ENCODE data around the gene CNTN5.

CNTN5 gene

GRCh38 chr11:99670067-99670676, 649.4 kb downstream of the CNTN5 start:
- ChIA-PET POLR2A (no interaction called here), CTCF (no interaction called here)
- no peaks in the 10 kb centered on the region for H3K4me1 ChIP-seq (ENCODE audit: control insufficient read depth, insufficient read depth, low read length)
- no peak for TF ChIP-seq ZNF677 (tag by site-specific recombination; IDR thresholded peaks at IDR 0.05)
- TF ChIP-seq, protein P1, sequence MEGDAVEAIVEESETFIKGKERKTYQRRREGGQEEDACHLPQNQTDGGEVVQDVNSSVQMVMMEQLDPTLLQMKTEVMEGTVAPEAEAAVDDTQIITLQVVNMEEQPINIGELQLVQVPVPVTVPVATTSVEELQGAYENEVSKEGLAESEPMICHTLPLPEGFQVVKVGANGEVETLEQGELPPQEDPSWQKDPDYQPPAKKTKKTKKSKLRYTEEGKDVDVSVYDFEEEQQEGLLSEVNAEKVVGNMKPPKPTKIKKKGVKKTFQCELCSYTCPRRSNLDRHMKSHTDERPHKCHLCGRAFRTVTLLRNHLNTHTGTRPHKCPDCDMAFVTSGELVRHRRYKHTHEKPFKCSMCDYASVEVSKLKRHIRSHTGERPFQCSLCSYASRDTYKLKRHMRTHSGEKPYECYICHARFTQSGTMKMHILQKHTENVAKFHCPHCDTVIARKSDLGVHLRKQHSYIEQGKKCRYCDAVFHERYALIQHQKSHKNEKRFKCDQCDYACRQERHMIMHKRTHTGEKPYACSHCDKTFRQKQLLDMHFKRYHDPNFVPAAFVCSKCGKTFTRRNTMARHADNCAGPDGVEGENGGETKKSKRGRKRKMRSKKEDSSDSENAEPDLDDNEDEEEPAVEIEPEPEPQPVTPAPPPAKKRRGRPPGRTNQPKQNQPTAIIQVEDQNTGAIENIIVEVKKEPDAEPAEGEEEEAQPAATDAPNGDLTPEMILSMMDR (tag by site-specific recombination; IDR thresholded peaks at IDR 0.05): no peak
- TF ChIP-seq, protein P2, sequence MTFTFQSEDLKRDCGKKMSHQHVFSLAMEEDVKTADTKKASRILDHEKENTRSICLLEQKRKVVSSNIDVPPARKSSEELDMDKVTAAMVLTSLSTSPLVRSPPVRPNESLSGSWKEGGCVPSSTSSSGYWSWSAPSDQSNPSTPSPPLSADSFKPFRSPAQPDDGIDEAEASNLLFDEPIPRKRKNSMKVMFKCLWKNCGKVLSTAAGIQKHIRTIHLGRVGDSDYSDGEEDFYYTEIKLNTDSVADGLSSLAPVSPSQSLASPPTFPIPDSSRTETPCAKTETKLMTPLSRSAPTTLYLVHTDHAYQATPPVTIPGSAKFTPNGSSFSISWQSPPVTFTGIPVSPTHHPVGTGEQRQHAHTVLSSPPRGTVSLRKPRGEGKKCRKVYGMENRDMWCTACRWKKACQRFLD (tag by site-specific recombination; IDR thresholded peaks at IDR 0.05): no peak
- TF ChIP-seq ZNF621 (tag by site-specific recombination; IDR thresholded peaks at IDR 0.05): no peak
- TF ChIP-seq ZNF660 (tag by site-specific recombination; IDR thresholded peaks at IDR 0.05): no peak
- no peak for TF ChIP-seq ZNF239 (tag by site-specific recombination; IDR thresholded peaks at IDR 0.05)
- no peak for TF ChIP-seq ZNF433 (tag by site-specific recombination; IDR thresholded peaks at IDR 0.05; ENCODE audit: low read depth)
- TF ChIP-seq, protein P3, sequence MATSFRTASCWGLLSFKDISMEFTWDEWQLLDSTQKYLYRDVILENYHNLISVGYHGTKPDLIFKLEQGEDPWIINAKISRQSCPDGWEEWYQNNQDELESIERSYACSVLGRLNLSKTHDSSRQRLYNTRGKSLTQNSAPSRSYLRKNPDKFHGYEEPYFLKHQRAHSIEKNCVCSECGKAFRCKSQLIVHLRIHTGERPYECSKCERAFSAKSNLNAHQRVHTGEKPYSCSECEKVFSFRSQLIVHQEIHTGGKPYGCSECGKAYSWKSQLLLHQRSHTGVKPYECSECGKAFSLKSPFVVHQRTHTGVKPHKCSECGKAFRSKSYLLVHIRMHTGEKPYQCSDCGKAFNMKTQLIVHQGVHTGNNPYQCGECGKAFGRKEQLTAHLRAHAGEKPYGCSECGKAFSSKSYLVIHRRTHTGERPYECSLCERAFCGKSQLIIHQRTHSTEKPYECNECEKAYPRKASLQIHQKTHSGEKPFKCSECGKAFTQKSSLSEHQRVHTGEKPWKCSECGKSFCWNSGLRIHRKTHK (tag by site-specific recombination; IDR thresholded peaks at IDR 0.05): no peak
- TF ChIP-seq ZFP3 (tag by site-specific recombination; IDR thresholded peaks at IDR 0.05; ENCODE audit: low read depth): no peak
- TF ChIP-seq ZNF830 (tag by site-specific recombination; IDR thresholded peaks at IDR 0.05; ENCODE audit: low read depth): no peak
- no peak for TF ChIP-seq ZNF37A (tag by site-specific recombination; IDR thresholded peaks at IDR 0.05)
- TF ChIP-seq EGR2 (tag by site-specific recombination; IDR thresholded peaks at IDR 0.05; ENCODE audit: low read depth): no peak
- TF ChIP-seq ZNF146 (tag by site-specific recombination; IDR thresholded peaks at IDR 0.05): no peak
- TF ChIP-seq ZNF324 (tag by site-specific recombination; IDR thresholded peaks at IDR 0.05): no peak
- TF ChIP-seq ZNF561 (tag by site-specific recombination; IDR thresholded peaks at IDR 0.05; ENCODE audit: borderline replicate concordance): no peak
- H3K4me3 ChIP-seq (ENCODE audit: low read depth, low read length): no peak overlapping the region
- H3K27ac ChIP-seq (ENCODE audit: extremely low read depth, low read depth, low read length): no peak overlapping the region
- H3K36me3 ChIP-seq (ENCODE audit: control insufficient read depth in 2 of 2, insufficient read depth in 1 of 2, low read length in 2 of 2): no peaks in the 10 kb centered on the region
- H3K9me3 ChIP-seq (ENCODE audit: control insufficient read depth, insufficient read depth, low read depth, low read length): no peaks in the 10 kb centered on the region

DNA sequence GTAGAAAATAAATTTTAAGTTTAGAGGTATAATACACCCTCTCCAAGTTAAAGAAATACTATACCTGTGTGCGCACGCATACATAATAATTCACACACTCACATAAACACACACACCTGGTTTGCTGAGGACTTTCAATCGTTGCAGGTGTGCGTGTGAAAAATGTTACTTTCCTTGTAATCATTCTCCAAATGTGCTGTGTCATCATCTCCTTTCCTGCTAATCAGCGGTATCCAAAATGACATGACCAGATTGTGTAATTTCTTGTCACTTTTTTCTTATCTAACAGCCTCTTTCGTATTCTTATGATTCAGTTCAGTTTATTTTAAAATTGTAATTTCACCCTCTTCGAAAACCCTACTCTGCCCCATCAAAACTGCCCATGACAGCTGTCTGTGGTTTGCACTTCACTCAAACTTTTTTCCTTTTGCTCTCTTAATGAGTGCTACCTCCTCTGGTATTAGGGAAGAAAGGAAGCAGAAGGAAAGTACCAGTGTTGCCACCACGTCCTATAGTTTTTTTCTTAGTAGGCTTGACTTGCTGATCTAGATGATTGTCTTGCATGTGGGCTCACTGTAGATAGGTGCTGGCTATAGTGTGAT, 651.2 kb downstream of the CNTN5 start:
- no peaks in the 10 kb centered on the region for H3K4me1 ChIP-seq (ENCODE audit: control insufficient read depth, insufficient read depth, low read length)
- CTCF ChIA-PET: no interaction called here
- POLR2A ChIA-PET: no interaction called here
- TF ChIP-seq ZNF747 (tag by site-specific recombination; IDR thresholded peaks at IDR 0.05) (no peak), ZNF292 (tag by site-specific recombination; IDR thresholded peaks at IDR 0.05; ENCODE audit: borderline replicate concordance, low read depth) (no peak), TRIM28 (IDR thresholded peaks at IDR 0.05; ENCODE audit: borderline replicate concordance, low read length) (no peak), ZSCAN18 (tag by site-specific recombination; IDR thresholded peaks at IDR 0.05) (no peak)
- TF ChIP-seq, protein P4, sequence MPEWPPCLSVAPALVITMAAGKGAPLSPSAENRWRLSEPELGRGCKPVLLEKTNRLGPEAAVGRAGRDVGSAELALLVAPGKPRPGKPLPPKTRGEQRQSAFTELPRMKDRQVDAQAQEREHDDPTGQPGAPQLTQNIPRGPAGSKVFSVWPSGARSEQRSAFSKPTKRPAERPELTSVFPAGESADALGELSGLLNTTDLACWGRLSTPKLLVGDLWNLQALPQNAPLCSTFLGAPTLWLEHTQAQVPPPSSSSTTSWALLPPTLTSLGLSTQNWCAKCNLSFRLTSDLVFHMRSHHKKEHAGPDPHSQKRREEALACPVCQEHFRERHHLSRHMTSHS (tag by site-specific recombination; IDR thresholded peaks at IDR 0.05): no peak
- no peaks in the 10 kb centered on the region for H3K36me3 ChIP-seq (ENCODE audit: control insufficient read depth in 2 of 2, insufficient read depth in 1 of 2, low read length in 2 of 2)
- no peak overlapping the region for H3K4me3 ChIP-seq (ENCODE audit: low read depth, low read length)
- H3K9me3 ChIP-seq (ENCODE audit: control insufficient read depth, insufficient read depth, low read depth, low read length): no peaks in the 10 kb centered on the region
- H3K27ac ChIP-seq (ENCODE audit: extremely low read depth, low read depth, low read length): no peak overlapping the region

Data from HEK293 (cell line).